CD14-positive monocyte (primary cell): ENCODE data around the gene FHOD3. TPM values are rescaled to one million over a fixed set of nuclear protein-coding genes. Genes with fewer than 3 reads are reported as not detected.

Experiments
- DNase-seq, 3 donors: peaks; one replicate each; pipeline ENCODE4 v3.0.0-alpha.2; 2011 to 2022
- H2AFZ ChIP-seq: 2 replicates; pipeline ENCODE4 v1.6.0; 2012; ENCODE audit warnings: mild to moderate bottlenecking, low read depth, low read length, inconsistent platforms; ENCODE audit not compliant: insufficient read depth, poor library complexity, severe bottlenecking
- H3K27ac ChIP-seq, 2 donors: 1 replicate in 1 of 2; 2 replicates in 1 of 2; pipeline ENCODE4 v1.5.1; 2012 to 2013; ENCODE audit warnings: low read length in 2 of 2, control low read depth in 1 of 2, inconsistent platforms in 1 of 2, low read depth in 1 of 2, mild to moderate bottlenecking in 1 of 2
- H3K27me3 ChIP-seq, 2 donors: one replicate each; pipeline versions ENCODE4 v1.6.0 to v1.6.1; 2011 to 2013; ENCODE audit warnings: low read length in 2 of 2; ENCODE audit not compliant: control insufficient read depth in 2 of 2, insufficient read depth in 2 of 2
- H3K36me3 ChIP-seq, 2 donors: replicated peaks in 1 of 2; 1 replicate in 1 of 2; 2 replicates in 1 of 2; pipeline versions ENCODE4 v1.5.1 to v1.6.1; 2012 to 2013; ENCODE audit warnings: low read length in 2 of 2, control low read depth in 1 of 2, inconsistent platforms in 1 of 2, mild to moderate bottlenecking in 1 of 2; ENCODE audit not compliant: insufficient read depth in 2 of 2, control insufficient read depth in 1 of 2
- H3K4me1 ChIP-seq, 2 donors: 1 replicate in 1 of 2; 2 replicates in 1 of 2; pipeline versions ENCODE4 v1.5.1 to v1.6.1; 2012 to 2013; ENCODE audit warnings: low read length in 2 of 2, control low read depth in 1 of 2, inconsistent platforms in 1 of 2, mild to moderate bottlenecking in 1 of 2, moderate library complexity in 1 of 2; ENCODE audit not compliant: insufficient read depth in 2 of 2, control insufficient read depth in 1 of 2
- H3K4me2 ChIP-seq: replicated peaks from 2 replicates; pipeline ENCODE3; 2012; ENCODE audit warnings: low read length, moderate library complexity, mild to moderate bottlenecking; ENCODE audit not compliant: poor library complexity, severe bottlenecking; ENCODE audit errors: extremely low read depth
- H3K4me3 ChIP-seq, 3 experiments: fragments of 200-600 bp in 1 of 3; sonication (generic) in 1 of 3; replicated peaks in 1 of 3; 1 replicate in 2 of 3; 2 replicates in 1 of 3; pipeline ENCODE4 v1.5.1; 2011 to 2013; ENCODE audit warnings: low read length in 3 of 3, mild to moderate bottlenecking in 3 of 3, control low read depth in 2 of 3, low read depth in 2 of 3, inconsistent platforms in 1 of 3, moderate library complexity in 1 of 3
- H3K79me2 ChIP-seq: 2 replicates; pipeline ENCODE4 v1.6.0; 2012; ENCODE audit warnings: mild to moderate bottlenecking, control low read depth, inconsistent platforms, low read length, moderate library complexity; ENCODE audit not compliant: insufficient read depth
- H3K9ac ChIP-seq: 2 replicates; pipeline ENCODE4 v1.6.0; 2017; ENCODE audit warnings: low read length, mild to moderate bottlenecking; ENCODE audit not compliant: insufficient read depth, poor library complexity, severe bottlenecking
- H3K9me3 ChIP-seq, 2 donors: replicated peaks in 1 of 2; 1 replicate in 1 of 2; 2 replicates in 1 of 2; pipeline versions ENCODE4 v1.5.1 to v1.6.1; 2012 to 2013; ENCODE audit warnings: low read length in 2 of 2, control low read depth in 1 of 2; ENCODE audit not compliant: control insufficient read depth in 1 of 2, insufficient read depth in 1 of 2
- H4K20me1 ChIP-seq: 2 replicates; pipeline ENCODE4 v1.6.0; 2012; ENCODE audit warnings: mild to moderate bottlenecking, low read length, control low read depth, moderate library complexity; ENCODE audit not compliant: insufficient read depth
- H3K27ac Mint-ChIP-seq, 7 donors: one replicate each; pipeline ENCODE4 v1.8.0; 2020; ENCODE audit warnings: mild to moderate bottlenecking in 7 of 7, mixed read lengths in 7 of 7, moderate library complexity in 6 of 7, inconsistent platforms in 2 of 7
- H3K27me3 Mint-ChIP-seq, 3 donors: one replicate each; pipeline ENCODE4 v1.8.0; 2021 to 2022; ENCODE audit warnings: low read depth in 3 of 3, mild to moderate bottlenecking in 3 of 3, mixed read lengths in 3 of 3, moderate library complexity in 3 of 3, inconsistent platforms in 1 of 3
- H3K36me3 Mint-ChIP-seq, 2 donors: one replicate each; pipeline ENCODE4 v1.8.0; 2020; ENCODE audit warnings: mixed read lengths in 2 of 2, inconsistent platforms in 1 of 2, mild to moderate bottlenecking in 1 of 2
- H3K4me1 Mint-ChIP-seq: one replicate; pipeline ENCODE4 v1.8.0; 2020; ENCODE audit warnings: mild to moderate bottlenecking, mixed read lengths
- H3K4me3 Mint-ChIP-seq, 2 donors: one replicate each; pipeline ENCODE4 v1.8.0; 2020; ENCODE audit warnings: mild to moderate bottlenecking in 2 of 2, mixed read lengths in 2 of 2, moderate library complexity in 1 of 2
- H3K9me3 Mint-ChIP-seq, 7 donors: one replicate each; pipeline ENCODE4 v1.8.0; 2020 to 2022; ENCODE audit warnings: mixed read lengths in 7 of 7, mild to moderate bottlenecking in 6 of 7, moderate library complexity in 6 of 7, inconsistent platforms in 2 of 7
- CTCF ChIP-seq: fragments of 200-600 bp; IDR thresholded peaks from one replicate; pipeline ENCODE4 v1.8.0; 2022; ENCODE audit warnings: antibody characterized with exemption, mild to moderate bottlenecking
- WGBS: methylation state at CpG from one replicate; pipeline ENCODE4 v1.1.5; 2013; ENCODE audit warnings: missing lambda C conversion rate; ENCODE audit not compliant: insufficient coverage; 5-methylcytosine and 5-hydroxymethylcytosine counted together
- intact Hi-C, 2 donors: fragments of 100-400 bp; cut with micrococcal nuclease; formaldehyde crosslinking; loops; one replicate each; pipeline versions ENCODE4 v1.15.0 to v1.15.1; 2023
- polyA plus RNA-seq, 3 donors: library from polyadenylated mRNA; depleted of rRNA in 1 of 3; unstranded in 2 of 3; stranded (reverse) in 1 of 3; fragments of 300-500 nt in 2 of 3; fragments of >200 nt in 1 of 3; fragmentation: Illumina TruSeq in 2 of 3; gene quantifications; 1 replicate in 2 of 3; 2 replicates in 1 of 3; pipeline ENCODE4 v1.2.3, GENCODE V29; 2012 to 2021

Gene FHOD3
- polyA plus RNA-seq, 3 donors, result not detected

- Mint-ChIP-seq H3K27me3 (peaks cover 4 to 10% (median 7%) of the 10 kb centered on the region in 3 donors), H3K36me3 (no peaks in the 10 kb centered on the region), H3K27ac (no peak overlapping the region), H3K9me3 (peaks cover 0 to 3% (median 0%) of the 10 kb centered on the region in 7 donors), H3K4me3 (no peak overlapping the region), H3K4me1 (no peaks in the 10 kb centered on the region)
- Histone ChIP-seq H3K4me3 (no peak overlapping the region), H4K20me1 (no peaks in the 10 kb centered on the region), H3K27ac (no peak overlapping the region), H3K4me1 (no peaks in the 10 kb centered on the region), H3K9me3 (no peaks in the 10 kb centered on the region), H3K36me3 (no peaks in the 10 kb centered on the region), H2AFZ (no peak overlapping the region), H3K9ac (no peak overlapping the region), H3K27me3 (no peaks in the 10 kb centered on the region), H3K79me2 (no peaks in the 10 kb centered on the region), H3K4me2 (no peak overlapping the region)
- intact Hi-C loops, result no loop called here
- 92% methylated on average over 2 of the region's 3 CpGs for WGBS
- no peak for TF ChIP-seq CTCF
- DNase-seq, result no peak
These were observed 37.3 kb downstream of the FHOD3 start for GRCh38 chr18:36334798-36335197.

DNA sequence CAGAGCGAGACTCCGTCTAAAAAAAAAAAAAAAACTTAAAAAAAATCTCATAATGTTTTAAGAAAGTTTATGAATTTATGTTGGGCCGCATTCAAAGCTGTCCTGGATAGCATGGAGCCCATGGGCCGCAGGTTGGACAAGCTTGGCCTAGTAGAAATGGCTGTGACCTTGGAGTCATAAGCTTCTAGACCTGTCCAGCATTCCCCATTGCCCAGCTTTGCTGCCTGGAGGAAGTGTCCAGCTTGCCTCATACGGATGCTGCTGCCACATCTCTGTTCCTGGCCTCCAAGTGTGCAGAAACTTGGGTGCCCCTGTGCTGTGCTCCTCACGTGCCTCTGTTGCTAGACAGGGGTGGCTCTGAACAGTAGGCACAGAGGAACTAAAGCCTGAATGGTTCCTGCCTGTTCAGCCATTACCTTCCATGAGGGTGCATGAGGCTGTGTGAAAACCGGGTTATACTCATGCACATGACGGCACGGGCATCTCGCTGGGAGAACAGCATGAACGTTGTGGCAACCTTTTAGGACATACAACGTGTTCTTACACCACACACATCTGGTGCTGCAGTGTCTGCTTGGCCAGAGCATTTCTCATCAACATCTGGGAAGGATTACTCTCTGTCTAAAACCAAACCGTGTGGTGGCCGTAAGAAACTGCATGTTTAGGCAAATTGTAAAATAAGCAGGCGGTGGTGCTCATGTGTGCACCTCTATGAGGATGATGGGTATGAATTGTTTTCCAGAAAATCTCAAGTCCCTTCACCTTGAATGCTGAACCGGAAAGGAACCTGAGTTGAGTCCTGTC, 38.2 kb downstream of the FHOD3 start:
- intact Hi-C loops, result no loop called here
- H4K20me1 ChIP-seq, result no peaks in the 10 kb centered on the region
- no peak for TF ChIP-seq CTCF
- DNase-seq, result no peak
- H3K36me3 Mint-ChIP-seq, result no peaks in the 10 kb centered on the region
- no peak overlapping the region for H3K4me3 Mint-ChIP-seq
- no peak overlapping the region for H3K4me3 ChIP-seq
- peaks cover 4 to 10% (median 7%) of the 10 kb centered on the region in 3 donors for H3K27me3 Mint-ChIP-seq
- no peaks in the 10 kb centered on the region for H3K4me1 Mint-ChIP-seq
- H3K9ac ChIP-seq, result no peak overlapping the region
- 97% methylated on average over 13 of the region's 16 CpGs for WGBS
- H3K27ac ChIP-seq, result no peak overlapping the region
- no peaks in the 10 kb centered on the region for H3K36me3 ChIP-seq
- no peaks in the 10 kb centered on the region for H3K27me3 ChIP-seq
- H3K4me2 ChIP-seq, result no peak overlapping the region
- no peak overlapping the region for H2AFZ ChIP-seq
- H3K79me2 ChIP-seq, result no peaks in the 10 kb centered on the region
- H3K9me3 ChIP-seq, result no peaks in the 10 kb centered on the region
- H3K9me3 Mint-ChIP-seq, result peaks cover 0 to 6% (median 0%) of the 10 kb centered on the region in 7 donors
- no peaks in the 10 kb centered on the region for H3K4me1 ChIP-seq
- no peak overlapping the region for H3K27ac Mint-ChIP-seq
